ENCODE data around the gene CCDC85C.

Gene CCDC85C

GRCh38 chr14:99512110-99512449 lies 91.9 kb downstream of the CCDC85C start:
- no peak for DNase-seq
- in situ Hi-C loops (cut with MboI; ENCODE audit: low pct_unique_long_range_greater_than_20kb, low sequenced_read_pairs) = loop anchor here (25.0 kb wide), 1 partner anchor 375 kb away; no protein-coding TSS in a partner anchor

- in situ Hi-C loops (cut with MboI; ENCODE audit: low pct_unique_long_range_greater_than_20kb, low sequenced_read_pairs) = loop anchor here (25.0 kb wide), 1 partner anchor 376 kb away; no protein-coding TSS in a partner anchor
- no peak for DNase-seq
Measured at GRCh38 chr14:99511421-99512109, 92.4 kb downstream of the CCDC85C start.

GRCh38 chr14:99510556-99511139 lies 93.4 kb downstream of the CCDC85C start:
- DNase-seq = no peak
- in situ Hi-C loops (cut with MboI; ENCODE audit: low pct_unique_long_range_greater_than_20kb, low sequenced_read_pairs) = loop anchor here (25.0 kb wide), 1 partner anchor 377 kb away; no protein-coding TSS in a partner anchor

GRCh38 chr14:99509871-99510555 lies 94.0 kb downstream of the CCDC85C start:
- in situ Hi-C loops (cut with MboI; ENCODE audit: low pct_unique_long_range_greater_than_20kb, low sequenced_read_pairs) = loop anchor here (25.0 kb wide), 1 partner anchor 377 kb away; no protein-coding TSS in a partner anchor
- no peak for DNase-seq

- in situ Hi-C loops (cut with MboI; ENCODE audit: low pct_unique_long_range_greater_than_20kb, low sequenced_read_pairs) = loop anchor here (25.0 kb wide), 1 partner anchor 378 kb away; no protein-coding TSS in a partner anchor
Measured at GRCh38 chr14:99508896-99509629, 94.9 kb downstream of the CCDC85C start.

GRCh38 chr14:99507860-99508640 lies 96.0 kb downstream of the CCDC85C start:
- in situ Hi-C loops (cut with MboI; ENCODE audit: low pct_unique_long_range_greater_than_20kb, low sequenced_read_pairs) = loop anchor here (25.0 kb wide), 1 partner anchor 379 kb away; no protein-coding TSS in a partner anchor
- DNase-seq = no peak

More at GRCh38 chr14:99508896-99509629, 94.9 kb downstream of the CCDC85C start:
- DNase-seq = no peak

GRCh38 chr14:99506276-99506675 lies 97.7 kb downstream of the CCDC85C start:
- in situ Hi-C loops (cut with MboI; ENCODE audit: low pct_unique_long_range_greater_than_20kb, low sequenced_read_pairs) = loop anchor here (25.0 kb wide), 1 partner anchor 381 kb away; no protein-coding TSS in a partner anchor
- no peak for DNase-seq

GRCh38 chr14:99505089-99505488 lies 98.9 kb downstream of the CCDC85C start:
- DNase-seq = no peak
- in situ Hi-C loops (cut with MboI; ENCODE audit: low pct_unique_long_range_greater_than_20kb, low sequenced_read_pairs) = loop anchor here (25.0 kb wide), 1 partner anchor 382 kb away; no protein-coding TSS in a partner anchor

- no peak for DNase-seq
- in situ Hi-C loops (cut with MboI; ENCODE audit: low pct_unique_long_range_greater_than_20kb, low sequenced_read_pairs) = loop anchor here (25.0 kb wide), 1 partner anchor 383 kb away; no protein-coding TSS in a partner anchor
Measured at GRCh38 chr14:99503848-99504453, 100.1 kb downstream of the CCDC85C start.

- in situ Hi-C loops (cut with MboI; ENCODE audit: low pct_unique_long_range_greater_than_20kb, low sequenced_read_pairs) = loop anchor here (25.0 kb wide), 1 partner anchor 384 kb away; no protein-coding TSS in a partner anchor
- no peak for DNase-seq
Measured at GRCh38 chr14:99502989-99503421, 101.0 kb downstream of the CCDC85C start.

GRCh38 chr14:99497894-99498293 lies 106.1 kb downstream of the CCDC85C start:
- in situ Hi-C loops (cut with MboI; ENCODE audit: low pct_unique_long_range_greater_than_20kb, low sequenced_read_pairs) = no loop called here
- DNase-seq = no peak

- in situ Hi-C loops (cut with MboI; ENCODE audit: low pct_unique_long_range_greater_than_20kb, low sequenced_read_pairs) = no loop called here
- no peak for DNase-seq
Measured at GRCh38 chr14:99497341-99497740, 106.7 kb downstream of the CCDC85C start.

GRCh38 chr14:99484106-99484505 lies 119.9 kb downstream of the CCDC85C start:
- in situ Hi-C loops (cut with MboI; ENCODE audit: low pct_unique_long_range_greater_than_20kb, low sequenced_read_pairs) = no loop called here
- no peak for DNase-seq

- in situ Hi-C loops (cut with MboI; ENCODE audit: low pct_unique_long_range_greater_than_20kb, low sequenced_read_pairs) = no loop called here
- DNase-seq = peak; percentile 36
Measured at GRCh38 chr14:99481745-99482099, 122.3 kb downstream of the CCDC85C start.

GRCh38 chr14:99480917-99481744 lies 122.9 kb downstream of the CCDC85C start, which contains the start of gene CCNK:
TSS of gene CCNK (plus strand) at chr14:99481409. CDS start at chr14:99492678, 11,269 bp downstream.
- peak; percentile 100 for DNase-seq
- in situ Hi-C loops (cut with MboI; ENCODE audit: low pct_unique_long_range_greater_than_20kb, low sequenced_read_pairs) = no loop called here

- DNase-seq = peak; percentile 68
- in situ Hi-C loops (cut with MboI; ENCODE audit: low pct_unique_long_range_greater_than_20kb, low sequenced_read_pairs) = no loop called here
Measured at GRCh38 chr14:99479906-99480869, 123.8 kb downstream of the CCDC85C start, which contains the start of gene SETD3. TSS of gene SETD3 (minus strand) at chr14:99480859. CDS start at chr14:99465805, 15,054 bp downstream.
